HEK293 (cell line): ENCODE measurements around the gene AQP6.

ENCODE experiments used
- CTCF ChIA-PET: fragments of 350-600 bp; formaldehyde crosslinking; extraction: SDS; loops from one replicate; lab custom pipeline; 2021; ENCODE audit warnings: antibody characterized with exemption; lab: Yijun Ruan, JAX
- POLR2A ChIA-PET: fragments of 300-600 bp; formaldehyde crosslinking; extraction: SDS; loops from one replicate; lab custom pipeline; 2020; ENCODE audit warnings: antibody characterized with exemption, inconsistent platforms; lab: Yijun Ruan, JAX
- H3K27ac ChIP-seq: fragments of 200-500 bp; sonication (Bioruptor generic); 2 replicates; pipeline ENCODE4 v1.5.1; 2014; ENCODE audit warnings: low read depth, low read length, control low read depth, inconsistent platforms; ENCODE audit errors: extremely low read depth
- H3K36me3 ChIP-seq, 2 experiments: fragments of 200-500 bp in 1 of 2; sonication (Bioruptor generic) in 1 of 2; 1 replicate in 1 of 2; 2 replicates in 1 of 2; pipeline ENCODE4 v1.5.1; 2014 to 2017; ENCODE audit warnings: inconsistent platforms in 2 of 2, low read length in 2 of 2; ENCODE audit not compliant: control insufficient read depth in 2 of 2, insufficient read depth in 1 of 2
- H3K4me1 ChIP-seq: fragments of 200-500 bp; sonication (Bioruptor generic); 2 replicates; pipeline ENCODE4 v1.5.1; 2014; ENCODE audit warnings: mild to moderate bottlenecking, low read length, inconsistent platforms; ENCODE audit not compliant: control insufficient read depth, insufficient read depth
- H3K4me3 ChIP-seq: 2 replicates; pipeline ENCODE4 v1.5.1; 2011; ENCODE audit warnings: low read depth, mild to moderate bottlenecking, control low read depth, low read length, moderate library complexity
- H3K9me3 ChIP-seq: fragments of 200-500 bp; sonication (Bioruptor generic); 2 replicates; pipeline ENCODE4 v1.5.1; 2014; ENCODE audit warnings: low read depth, low read length, inconsistent platforms; ENCODE audit not compliant: control insufficient read depth, insufficient read depth
- HIC1 ChIP-seq: fragments of 450-650 bp; formaldehyde crosslinking; IDR thresholded peaks from 2 replicates; pipeline ENCODE4 v1.5.1; 2016; ENCODE audit warnings: missing biosample characterization, missing genetic modification characterization
- KLF1 ChIP-seq: fragments of 450-650 bp; formaldehyde crosslinking; IDR thresholded peaks from 2 replicates; pipeline ENCODE4 v1.5.1; 2016; ENCODE audit warnings: missing biosample characterization, missing genetic modification characterization
- KLF17 ChIP-seq: fragments of 450-650 bp; formaldehyde crosslinking; IDR thresholded peaks from 2 replicates; pipeline ENCODE4 v1.5.1; 2016; ENCODE audit warnings: missing biosample characterization, missing genetic modification characterization
- TRIM28 ChIP-seq: IDR thresholded peaks from 2 replicates; pipeline ENCODE4 v1.6.1; 2011; ENCODE audit warnings: low read length, control low read depth, borderline replicate concordance
- YY1 ChIP-seq: fragments of 450-650 bp; formaldehyde crosslinking; IDR thresholded peaks from 2 replicates; pipeline ENCODE4 v1.5.1; 2018; ENCODE audit warnings: missing biosample characterization, missing genetic modification characterization
- ZEB2 ChIP-seq: fragments of 450-650 bp; formaldehyde crosslinking; IDR thresholded peaks from 2 replicates; pipeline ENCODE4 v1.5.1; 2016; ENCODE audit warnings: missing biosample characterization, missing genetic modification characterization
- ZNF140 ChIP-seq: fragments of 450-650 bp; formaldehyde crosslinking; IDR thresholded peaks from 2 replicates; pipeline ENCODE4 v1.5.1; 2016; ENCODE audit warnings: missing biosample characterization, missing genetic modification characterization
- ZNF16 ChIP-seq: fragments of 450-650 bp; formaldehyde crosslinking; IDR thresholded peaks from 2 replicates; pipeline ENCODE4 v1.5.1; 2016; ENCODE audit warnings: low read depth, missing biosample characterization, missing genetic modification characterization
- ZNF169 ChIP-seq: fragments of 450-650 bp; formaldehyde crosslinking; IDR thresholded peaks from 2 replicates; pipeline ENCODE4 v1.5.1; 2016; ENCODE audit warnings: missing biosample characterization, missing genetic modification characterization
- ZNF184 ChIP-seq: fragments of 450-650 bp; IDR thresholded peaks from 2 replicates; pipeline ENCODE4 v1.5.1; 2018; ENCODE audit warnings: missing biosample characterization, mild to moderate bottlenecking, missing genetic modification characterization
- ZNF266 ChIP-seq: fragments of 450-650 bp; formaldehyde crosslinking; IDR thresholded peaks from 2 replicates; pipeline ENCODE4 v1.5.1; 2016; ENCODE audit warnings: missing biosample characterization, missing genetic modification characterization, low read depth
- ZNF394 ChIP-seq: fragments of 450-650 bp; formaldehyde crosslinking; IDR thresholded peaks from 2 replicates; pipeline ENCODE4 v1.5.1; 2016; ENCODE audit warnings: missing biosample characterization, missing genetic modification characterization, mild to moderate bottlenecking, moderate library complexity, borderline replicate concordance
- ZNF473 ChIP-seq: fragments of 450-650 bp; formaldehyde crosslinking; IDR thresholded peaks from 2 replicates; pipeline ENCODE4 v1.5.1; 2017; ENCODE audit warnings: missing biosample characterization, missing genetic modification characterization
- ZNF560 ChIP-seq: fragments of 450-650 bp; formaldehyde crosslinking; IDR thresholded peaks from 2 replicates; pipeline ENCODE4 v1.5.1; 2017; ENCODE audit warnings: missing biosample characterization, missing genetic modification characterization, borderline replicate concordance
- ZNF561 ChIP-seq: fragments of 450-650 bp; IDR thresholded peaks from 2 replicates; pipeline ENCODE4 v1.5.1; 2018; ENCODE audit warnings: missing biosample characterization, missing genetic modification characterization, borderline replicate concordance
- ZNF664 ChIP-seq: fragments of 450-650 bp; formaldehyde crosslinking; IDR thresholded peaks from 2 replicates; pipeline ENCODE4 v1.5.1; 2016; ENCODE audit warnings: missing biosample characterization, missing genetic modification characterization
- TF ChIP-seq, protein P1 (sequence below): fragments of 450-650 bp; IDR thresholded peaks from 2 replicates; pipeline ENCODE4 v1.5.1; 2018; ENCODE audit warnings: missing biosample characterization, mild to moderate bottlenecking, missing genetic modification characterization
- TF ChIP-seq, protein P2 (sequence below): fragments of 450-650 bp; IDR thresholded peaks from 2 replicates; pipeline ENCODE4 v1.5.1; 2018; ENCODE audit warnings: missing biosample characterization, missing genetic modification characterization
- TF ChIP-seq, protein P3 (sequence below): fragments of 450-650 bp; formaldehyde crosslinking; IDR thresholded peaks from 2 replicates; pipeline ENCODE4 v1.5.1; 2016; ENCODE audit warnings: missing biosample characterization, missing genetic modification characterization, borderline replicate concordance

Gene AQP6

GRCh38 chr12:49942921-49943624 is 29.7 kb upstream of the AQP6 start:
- no peaks in the 10 kb centered on the region for H3K4me1 ChIP-seq
- no peaks in the 10 kb centered on the region for H3K9me3 ChIP-seq
- H3K4me3 ChIP-seq = no peak overlapping the region
- TF ChIP-seq ZEB2 (tag by site-specific recombination) = no peak
- TF ChIP-seq KLF1 (tag by site-specific recombination) = peak; percentile 87
- TF ChIP-seq KLF17 (tag by site-specific recombination) = peak; percentile 59; the same call in 1 of the 2 replicates
- H3K27ac ChIP-seq = no peak overlapping the region
- no peaks in the 10 kb centered on the region for H3K36me3 ChIP-seq
- ChIA-PET POLR2A (no interaction called here), CTCF (interaction anchor here (0.6 to 2.3 kb wide), 10 partner anchors 13 to 215 kb away, joined by 3 to 8 read pairs (median 4); no protein-coding TSS in a partner anchor)

- no peaks in the 10 kb centered on the region for H3K36me3 ChIP-seq
- H3K4me1 ChIP-seq = no peaks in the 10 kb centered on the region
- CTCF ChIA-PET = interaction anchor here (0.6 to 2.3 kb wide), 6 partner anchors 14 to 215 kb away, joined by 3 to 8 read pairs (median 4); no protein-coding TSS in a partner anchor
- no peak overlapping the region for H3K27ac ChIP-seq
- no peak for TF ChIP-seq ZNF266
- TF ChIP-seq ZNF140 (tag by site-specific recombination) = no peak
- TF ChIP-seq ZNF16 (tag by site-specific recombination) = peak; percentile 83; the same call in 1 of the 2 replicates
- TF ChIP-seq, all 188 proteins: peak for 1
- POLR2A ChIA-PET = no interaction called here
- Histone ChIP-seq H3K4me3 (no peak overlapping the region), H3K9me3 (no peaks in the 10 kb centered on the region)
Observed at GRCh38 chr12:49943625-49943960, 29.2 kb upstream of the AQP6 start.

GRCh38 chr12:49944046-49944445 is 28.7 kb upstream of the AQP6 start:
- CTCF ChIA-PET = interaction anchor here (0.6 to 2.3 kb wide), 6 partner anchors 14 to 214 kb away, joined by 3 to 8 read pairs (median 4); no protein-coding TSS in a partner anchor
- no peaks in the 10 kb centered on the region for H3K36me3 ChIP-seq
- H3K9me3 ChIP-seq = no peaks in the 10 kb centered on the region
- H3K4me1 ChIP-seq = no peaks in the 10 kb centered on the region
- TF ChIP-seq ZNF394 (tag by site-specific recombination) (no peak), ZNF169 (no peak)
- TF ChIP-seq, all 188 proteins: peak for 0
- H3K27ac ChIP-seq = no peak overlapping the region
- POLR2A ChIA-PET = no interaction called here
- H3K4me3 ChIP-seq = no peak overlapping the region

DNA sequence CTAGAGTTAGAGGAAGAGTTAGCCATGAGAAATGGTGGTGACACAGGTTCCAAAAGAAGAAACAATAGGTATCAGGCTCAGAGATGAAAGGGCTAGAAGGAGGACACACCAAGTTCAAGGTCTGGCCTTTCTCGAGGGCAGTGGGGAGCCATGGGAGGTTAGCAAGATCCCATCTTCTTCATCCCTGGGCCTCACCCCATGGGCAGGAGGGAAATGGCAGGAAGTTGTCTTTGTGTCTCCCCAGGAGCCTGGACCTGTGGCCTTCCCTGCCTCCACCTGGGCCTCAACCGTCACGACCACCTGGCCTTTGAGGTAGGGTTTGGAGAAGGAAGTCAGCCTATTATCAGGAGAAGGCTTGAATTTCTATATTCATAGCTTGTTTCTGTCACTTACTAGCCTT is 28.0 kb upstream of the AQP6 start:
- ChIA-PET POLR2A (interaction anchor here (0.9 to 1.3 kb wide), 2 partner anchors 11 to 58 kb away, joined by 3 read pairs; no protein-coding TSS in a partner anchor), CTCF (interaction anchor here (0.8 to 4.0 kb wide), 18 partner anchors 9 to 130 kb away, joined by 3 to 76 read pairs (median 10); no protein-coding TSS in a partner anchor)
- no peak overlapping the region for H3K4me3 ChIP-seq
- no peak overlapping the region for H3K27ac ChIP-seq
- no peaks in the 10 kb centered on the region for H3K4me1 ChIP-seq
- no peaks in the 10 kb centered on the region for H3K36me3 ChIP-seq
- no peaks in the 10 kb centered on the region for H3K9me3 ChIP-seq
- TF ChIP-seq, protein P1, sequence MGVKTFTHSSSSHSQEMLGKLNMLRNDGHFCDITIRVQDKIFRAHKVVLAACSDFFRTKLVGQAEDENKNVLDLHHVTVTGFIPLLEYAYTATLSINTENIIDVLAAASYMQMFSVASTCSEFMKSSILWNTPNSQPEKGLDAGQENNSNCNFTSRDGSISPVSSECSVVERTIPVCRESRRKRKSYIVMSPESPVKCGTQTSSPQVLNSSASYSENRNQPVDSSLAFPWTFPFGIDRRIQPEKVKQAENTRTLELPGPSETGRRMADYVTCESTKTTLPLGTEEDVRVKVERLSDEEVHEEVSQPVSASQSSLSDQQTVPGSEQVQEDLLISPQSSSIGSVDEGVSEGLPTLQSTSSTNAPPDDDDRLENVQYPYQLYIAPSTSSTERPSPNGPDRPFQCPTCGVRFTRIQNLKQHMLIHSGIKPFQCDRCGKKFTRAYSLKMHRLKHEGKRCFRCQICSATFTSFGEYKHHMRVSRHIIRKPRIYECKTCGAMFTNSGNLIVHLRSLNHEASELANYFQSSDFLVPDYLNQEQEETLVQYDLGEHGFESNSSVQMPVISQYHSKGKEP (tag by site-specific recombination) = no peak
- TF ChIP-seq, protein P2, sequence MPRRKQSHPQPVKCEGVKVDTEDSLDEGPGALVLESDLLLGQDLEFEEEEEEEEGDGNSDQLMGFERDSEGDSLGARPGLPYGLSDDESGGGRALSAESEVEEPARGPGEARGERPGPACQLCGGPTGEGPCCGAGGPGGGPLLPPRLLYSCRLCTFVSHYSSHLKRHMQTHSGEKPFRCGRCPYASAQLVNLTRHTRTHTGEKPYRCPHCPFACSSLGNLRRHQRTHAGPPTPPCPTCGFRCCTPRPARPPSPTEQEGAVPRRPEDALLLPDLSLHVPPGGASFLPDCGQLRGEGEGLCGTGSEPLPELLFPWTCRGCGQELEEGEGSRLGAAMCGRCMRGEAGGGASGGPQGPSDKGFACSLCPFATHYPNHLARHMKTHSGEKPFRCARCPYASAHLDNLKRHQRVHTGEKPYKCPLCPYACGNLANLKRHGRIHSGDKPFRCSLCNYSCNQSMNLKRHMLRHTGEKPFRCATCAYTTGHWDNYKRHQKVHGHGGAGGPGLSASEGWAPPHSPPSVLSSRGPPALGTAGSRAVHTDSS (tag by site-specific recombination) = no peak
- no peak for TF ChIP-seq ZNF664 (tag by site-specific recombination)
- no peak for TF ChIP-seq HIC1 (tag by site-specific recombination)
- TF ChIP-seq ZNF184 (tag by site-specific recombination) = no peak
- no peak for TF ChIP-seq ZNF140 (tag by site-specific recombination)
- TF ChIP-seq ZNF473 = no peak
- no peak for TF ChIP-seq TRIM28
- no peak for TF ChIP-seq ZNF561 (tag by site-specific recombination)
- no peak for TF ChIP-seq YY1
- TF ChIP-seq ZNF560 = no peak
- TF ChIP-seq, protein P3, sequence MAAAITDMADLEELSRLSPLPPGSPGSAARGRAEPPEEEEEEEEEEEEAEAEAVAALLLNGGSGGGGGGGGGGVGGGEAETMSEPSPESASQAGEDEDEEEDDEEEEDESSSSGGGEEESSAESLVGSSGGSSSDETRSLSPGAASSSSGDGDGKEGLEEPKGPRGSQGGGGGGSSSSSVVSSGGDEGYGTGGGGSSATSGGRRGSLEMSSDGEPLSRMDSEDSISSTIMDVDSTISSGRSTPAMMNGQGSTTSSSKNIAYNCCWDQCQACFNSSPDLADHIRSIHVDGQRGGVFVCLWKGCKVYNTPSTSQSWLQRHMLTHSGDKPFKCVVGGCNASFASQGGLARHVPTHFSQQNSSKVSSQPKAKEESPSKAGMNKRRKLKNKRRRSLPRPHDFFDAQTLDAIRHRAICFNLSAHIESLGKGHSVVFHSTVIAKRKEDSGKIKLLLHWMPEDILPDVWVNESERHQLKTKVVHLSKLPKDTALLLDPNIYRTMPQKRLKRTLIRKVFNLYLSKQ (tag by site-specific recombination) = no peak
